ENCODE results near the gene ID3. TPM values are rescaled to one million over a fixed set of nuclear protein-coding genes. Genes with fewer than 3 reads are reported as not detected.

The ID3 gene
- total RNA-seq, 1 donor from 2014 or later: 205 TPM

GRCh38 chr1:23596382-23597358 is 37.4 kb upstream of the ID3 start:
- no peak for TF ChIP-seq CTCF (IDR thresholded peaks at IDR 0.05)
- no peaks in the 10 kb centered on the region for H3K27me3 Mint-ChIP-seq
- peak overlapping the region; percentile 82 for H3K27ac Mint-ChIP-seq
- DNase-seq (no peak), ATAC-seq (ENCODE audit: low read depth) (no peak)
- no peaks in the 10 kb centered on the region for H3K9me3 Mint-ChIP-seq
- no peaks in the 10 kb centered on the region for H3K36me3 Mint-ChIP-seq (ENCODE audit: low read depth)
- H3K4me1 Mint-ChIP-seq: peaks cover 93% of the 10 kb centered on the region
- ChIA-PET POLR2A (interaction anchor here (0.6 to 20.5 kb wide), 6 partner anchors 9 to 67 kb away, joined by 3 to 1151 read pairs (median 8); partner anchors contain the start of gene ID3), CTCF (interaction anchor here (0.7 to 2.4 kb wide), 3 partner anchors 19 to 46 kb away, joined by 3 to 5 read pairs (median 4); no protein-coding TSS in a partner anchor)
- intact Hi-C loops (cut with micrococcal nuclease): no loop called here
- H3K4me3 Mint-ChIP-seq: no peak overlapping the region

- peaks cover 93% of the 10 kb centered on the region for H3K4me1 Mint-ChIP-seq
- no peaks in the 10 kb centered on the region for H3K9me3 Mint-ChIP-seq
- ATAC-seq (ENCODE audit: low read depth) (peak; percentile 49), DNase-seq (peak; percentile 48)
- POLR2A ChIA-PET: interaction anchor here (0.6 to 20.5 kb wide), 9 partner anchors 13 to 1329 kb away, joined by 4 to 1151 read pairs (median 54); partner anchors contain the start of gene ID3
- intact Hi-C loops (cut with micrococcal nuclease): loop anchor here (1.0 kb wide), 2 partner anchors 8 to 24 kb away; no protein-coding TSS in a partner anchor
- CTCF ChIA-PET: interaction anchor here (1.8 to 5.7 kb wide), 2 partner anchors 35 to 39 kb away, joined by 6 to 46 read pairs; partner anchors contain the start of gene ID3
- TF ChIP-seq CTCF (IDR thresholded peaks at IDR 0.05): no peak
- peak overlapping the region; percentile 89 for H3K27ac Mint-ChIP-seq
- H3K4me3 Mint-ChIP-seq: peak overlapping the region; percentile 41
- H3K36me3 Mint-ChIP-seq (ENCODE audit: low read depth): no peaks in the 10 kb centered on the region
- no peaks in the 10 kb centered on the region for H3K27me3 Mint-ChIP-seq
Measured at GRCh38 chr1:23594927-23595353, 35.6 kb upstream of the ID3 start.

- intact Hi-C loops (cut with micrococcal nuclease): no loop called here
- H3K36me3 Mint-ChIP-seq (ENCODE audit: low read depth): no peaks in the 10 kb centered on the region
- H3K4me3 Mint-ChIP-seq: peak overlapping the region; percentile 37
- no peaks in the 10 kb centered on the region for H3K27me3 Mint-ChIP-seq
- POLR2A ChIA-PET: interaction anchor here (0.6 to 20.5 kb wide), 11 partner anchors 12 to 1139 kb away, joined by 3 to 1151 read pairs (median 12); partner anchors contain the start of gene ID3
- no peak for TF ChIP-seq CTCF (IDR thresholded peaks at IDR 0.05)
- DNase-seq: no peak
- peak overlapping the region; percentile 89 for H3K27ac Mint-ChIP-seq
- H3K4me1 Mint-ChIP-seq: peaks cover 96% of the 10 kb centered on the region
- ATAC-seq (ENCODE audit: low read depth): no peak
- CTCF ChIA-PET: interaction anchor here (0.6 to 5.7 kb wide), 6 partner anchors 17 to 50 kb away, joined by 3 to 46 read pairs (median 6); partner anchors contain the start of gene ID3
- H3K9me3 Mint-ChIP-seq: no peaks in the 10 kb centered on the region
Measured at GRCh38 chr1:23594149-23594907, 35.0 kb upstream of the ID3 start.

GRCh38 chr1:23593556-23594148 is 34.4 kb upstream of the ID3 start:
- CTCF ChIA-PET: interaction anchor here (0.6 to 5.7 kb wide), 6 partner anchors 18 to 49 kb away, joined by 3 to 46 read pairs (median 5); no protein-coding TSS in a partner anchor
- peak; percentile 39 for DNase-seq
- peak overlapping the region; percentile 89 for H3K27ac Mint-ChIP-seq
- intact Hi-C loops (cut with micrococcal nuclease): no loop called here
- peak; percentile 27 for ATAC-seq (ENCODE audit: low read depth)
- no peaks in the 10 kb centered on the region for H3K27me3 Mint-ChIP-seq
- POLR2A ChIA-PET: interaction anchor here (0.6 to 20.5 kb wide), 11 partner anchors 8 to 49 kb away, joined by 3 to 1151 read pairs (median 39); partner anchors contain the start of gene ID3
- H3K9me3 Mint-ChIP-seq: no peaks in the 10 kb centered on the region
- peaks cover 96% of the 10 kb centered on the region for H3K4me1 Mint-ChIP-seq
- H3K4me3 Mint-ChIP-seq: peak overlapping the region; percentile 15
- no peaks in the 10 kb centered on the region for H3K36me3 Mint-ChIP-seq (ENCODE audit: low read depth)
- TF ChIP-seq CTCF (IDR thresholded peaks at IDR 0.05): no peak

Measured in activated B cell treated with CpG ODN at 0.5 μM for 24 hours (primary cell).